ENCODE measurements around the gene FAM135A.
"Not testable (repeated sequence)": the region's sequence is repeated elsewhere in the genome, so short reads cannot be mapped to it uniquely, and the experiment has no call there.

The FAM135A gene

DNA sequence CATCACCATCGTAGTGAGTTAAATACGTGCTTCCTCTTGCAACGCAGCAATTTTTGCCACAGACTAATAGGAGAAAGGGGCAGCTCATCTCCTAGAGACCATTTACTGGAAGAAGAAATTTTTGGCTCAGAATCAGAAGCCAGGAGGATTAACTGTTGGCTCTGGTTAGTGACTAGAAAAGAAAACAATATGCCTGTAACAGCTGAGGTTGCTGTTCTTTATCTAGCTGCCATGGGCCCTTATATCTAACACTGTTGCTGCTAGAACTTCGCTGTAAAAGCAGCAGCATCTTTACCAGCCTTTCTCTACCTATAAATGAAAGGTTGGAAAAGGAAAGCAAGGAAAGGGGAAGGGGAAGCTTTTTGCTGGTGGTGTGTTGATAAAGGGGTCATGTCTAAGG is 65.9 kb downstream of the FAM135A start:
- no peak for ATAC-seq (ENCODE audit: low read depth)
- Histone ChIP-seq H3K36me3 (ENCODE audit: low read depth) (peaks cover 61% of the 10 kb centered on the region), H3K27ac (ENCODE audit: poor library complexity, severe bottlenecking) (no peak overlapping the region), H3K4me3 (ENCODE audit: severe bottlenecking) (no peak overlapping the region), H3K4me1 (ENCODE audit: insufficient read depth, poor library complexity, severe bottlenecking) (no peaks in the 10 kb centered on the region), H3K9me3 (ENCODE audit: severe bottlenecking) (no peaks in the 10 kb centered on the region), H3K27me3 (ENCODE audit: insufficient read depth, poor library complexity, severe bottlenecking) (no peaks in the 10 kb centered on the region)
- TF ChIP-seq, protein P1, sequence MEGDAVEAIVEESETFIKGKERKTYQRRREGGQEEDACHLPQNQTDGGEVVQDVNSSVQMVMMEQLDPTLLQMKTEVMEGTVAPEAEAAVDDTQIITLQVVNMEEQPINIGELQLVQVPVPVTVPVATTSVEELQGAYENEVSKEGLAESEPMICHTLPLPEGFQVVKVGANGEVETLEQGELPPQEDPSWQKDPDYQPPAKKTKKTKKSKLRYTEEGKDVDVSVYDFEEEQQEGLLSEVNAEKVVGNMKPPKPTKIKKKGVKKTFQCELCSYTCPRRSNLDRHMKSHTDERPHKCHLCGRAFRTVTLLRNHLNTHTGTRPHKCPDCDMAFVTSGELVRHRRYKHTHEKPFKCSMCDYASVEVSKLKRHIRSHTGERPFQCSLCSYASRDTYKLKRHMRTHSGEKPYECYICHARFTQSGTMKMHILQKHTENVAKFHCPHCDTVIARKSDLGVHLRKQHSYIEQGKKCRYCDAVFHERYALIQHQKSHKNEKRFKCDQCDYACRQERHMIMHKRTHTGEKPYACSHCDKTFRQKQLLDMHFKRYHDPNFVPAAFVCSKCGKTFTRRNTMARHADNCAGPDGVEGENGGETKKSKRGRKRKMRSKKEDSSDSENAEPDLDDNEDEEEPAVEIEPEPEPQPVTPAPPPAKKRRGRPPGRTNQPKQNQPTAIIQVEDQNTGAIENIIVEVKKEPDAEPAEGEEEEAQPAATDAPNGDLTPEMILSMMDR (IDR thresholded peaks at IDR 0.05; ENCODE audit: poor library complexity, severe bottlenecking): no peak
- DNase-seq (ENCODE audit: low spot score): no peak

DNA sequence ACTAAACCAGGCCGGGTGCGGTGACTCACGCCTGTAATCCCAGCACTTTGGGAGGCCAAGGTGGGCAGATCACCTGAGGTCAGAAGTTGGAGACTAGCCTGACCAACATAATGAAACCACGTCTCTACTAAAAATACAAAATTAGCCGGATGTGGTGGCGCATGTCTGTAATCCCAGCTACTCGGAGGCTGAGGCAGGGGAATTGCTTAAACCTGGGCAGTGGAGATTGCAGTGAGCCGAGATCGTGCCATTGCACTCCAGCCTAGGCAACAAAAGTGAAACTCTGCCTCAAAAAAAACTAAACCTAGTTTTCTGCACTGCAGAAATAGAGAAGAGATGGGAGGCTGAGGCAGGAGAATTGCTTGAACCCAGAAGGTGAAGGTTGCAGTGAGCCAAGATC is 73.3 kb downstream of the FAM135A start:
- ATAC-seq (ENCODE audit: low read depth); H3K4me3 ChIP-seq (ENCODE audit: severe bottlenecking); DNase-seq (ENCODE audit: low spot score); H3K27me3 ChIP-seq (ENCODE audit: insufficient read depth, poor library complexity, severe bottlenecking); H3K9me3 ChIP-seq (ENCODE audit: severe bottlenecking); H3K4me1 ChIP-seq (ENCODE audit: insufficient read depth, poor library complexity, severe bottlenecking); H3K27ac ChIP-seq (ENCODE audit: poor library complexity, severe bottlenecking): not testable (repeated sequence)
- peaks cover 51% of the 10 kb centered on the region for H3K36me3 ChIP-seq (ENCODE audit: low read depth)

DNA sequence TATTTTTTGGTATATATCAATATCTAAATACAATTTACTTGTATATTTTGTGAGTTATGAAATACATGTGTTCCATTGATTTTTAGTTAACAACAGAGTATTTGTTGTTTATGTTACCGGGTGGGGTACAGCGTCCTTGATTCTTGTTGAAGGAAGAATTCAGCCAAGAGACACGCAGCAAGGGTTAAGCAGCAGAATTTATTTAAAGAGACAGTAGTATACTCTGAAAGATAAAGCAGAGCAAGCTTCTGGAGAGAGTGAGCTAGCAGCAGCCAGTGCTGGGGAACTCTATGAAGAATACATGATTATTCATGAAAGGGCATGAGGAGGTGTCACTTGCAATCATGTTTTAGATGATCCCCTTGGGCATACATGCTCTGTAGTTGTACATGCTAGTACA is 76.1 kb downstream of the FAM135A start:
- no peak overlapping the region for H3K27ac ChIP-seq (ENCODE audit: poor library complexity, severe bottlenecking)
- H3K4me1 ChIP-seq (ENCODE audit: insufficient read depth, poor library complexity, severe bottlenecking): no peaks in the 10 kb centered on the region
- DNase-seq (ENCODE audit: low spot score): no peak
- TF ChIP-seq, protein P1 (IDR thresholded peaks at IDR 0.05; ENCODE audit: poor library complexity, severe bottlenecking): no peak
- H3K9me3 ChIP-seq (ENCODE audit: severe bottlenecking): no peaks in the 10 kb centered on the region
- peaks cover 40% of the 10 kb centered on the region for H3K36me3 ChIP-seq (ENCODE audit: low read depth)
- no peak for ATAC-seq (ENCODE audit: low read depth)
- no peak overlapping the region for H3K4me3 ChIP-seq (ENCODE audit: severe bottlenecking)
- no peaks in the 10 kb centered on the region for H3K27me3 ChIP-seq (ENCODE audit: insufficient read depth, poor library complexity, severe bottlenecking)

DNA sequence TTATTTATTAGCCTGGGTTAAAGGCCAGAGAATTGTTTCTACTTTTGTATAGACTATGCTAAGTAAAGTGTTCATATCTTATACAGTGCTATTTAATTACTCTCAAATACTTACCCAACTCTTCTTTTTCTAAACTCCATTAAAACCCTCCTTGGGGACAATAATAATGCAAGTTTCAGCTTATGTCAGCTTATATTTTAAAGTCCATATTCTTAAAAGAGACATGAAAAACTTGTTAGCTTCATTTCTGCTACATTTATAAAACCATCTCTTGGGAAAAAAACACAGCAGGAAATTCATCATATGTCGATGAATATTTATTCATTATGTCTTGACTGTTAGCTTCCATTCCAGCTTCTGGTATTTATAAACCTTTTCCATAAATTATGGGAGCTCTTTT is 81.5 kb downstream of the FAM135A start:
- Histone ChIP-seq H3K4me1 (ENCODE audit: insufficient read depth, poor library complexity, severe bottlenecking) (no peaks in the 10 kb centered on the region), H3K27ac (ENCODE audit: poor library complexity, severe bottlenecking) (no peak overlapping the region), H3K9me3 (ENCODE audit: severe bottlenecking) (no peaks in the 10 kb centered on the region), H3K4me3 (ENCODE audit: severe bottlenecking) (no peak overlapping the region), H3K36me3 (ENCODE audit: low read depth) (peaks cover 27% of the 10 kb centered on the region), H3K27me3 (ENCODE audit: insufficient read depth, poor library complexity, severe bottlenecking) (no peaks in the 10 kb centered on the region)
- ATAC-seq (ENCODE audit: low read depth) (no peak), DNase-seq (ENCODE audit: low spot score) (no peak)
- TF ChIP-seq, protein P1 (IDR thresholded peaks at IDR 0.05; ENCODE audit: poor library complexity, severe bottlenecking): no peak

DNA sequence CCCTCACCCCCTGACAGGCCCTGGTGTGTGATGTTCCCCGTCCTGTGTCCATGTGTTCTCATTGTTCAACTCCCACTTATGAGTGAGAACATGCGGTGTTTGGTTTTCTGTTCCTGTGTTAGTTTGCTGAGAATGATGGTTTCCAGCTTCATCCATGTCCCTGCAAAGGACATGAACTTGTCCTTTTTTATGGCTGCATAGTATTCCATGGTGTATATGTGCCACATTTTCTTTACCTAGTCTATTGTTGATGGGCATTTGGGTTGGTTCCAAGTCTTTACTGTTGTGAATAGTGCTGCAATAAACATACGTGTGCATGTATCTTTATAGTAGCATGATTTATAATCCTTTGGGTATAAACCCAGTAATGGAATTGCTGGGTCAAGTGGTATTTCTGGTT is 82.5 kb downstream of the FAM135A start:
- peaks cover 22% of the 10 kb centered on the region for H3K36me3 ChIP-seq (ENCODE audit: low read depth)
- H3K27ac ChIP-seq (ENCODE audit: poor library complexity, severe bottlenecking); DNase-seq (ENCODE audit: low spot score); H3K4me1 ChIP-seq (ENCODE audit: insufficient read depth, poor library complexity, severe bottlenecking); H3K27me3 ChIP-seq (ENCODE audit: insufficient read depth, poor library complexity, severe bottlenecking); H3K4me3 ChIP-seq (ENCODE audit: severe bottlenecking); ATAC-seq (ENCODE audit: low read depth); H3K9me3 ChIP-seq (ENCODE audit: severe bottlenecking): not testable (repeated sequence)

DNA sequence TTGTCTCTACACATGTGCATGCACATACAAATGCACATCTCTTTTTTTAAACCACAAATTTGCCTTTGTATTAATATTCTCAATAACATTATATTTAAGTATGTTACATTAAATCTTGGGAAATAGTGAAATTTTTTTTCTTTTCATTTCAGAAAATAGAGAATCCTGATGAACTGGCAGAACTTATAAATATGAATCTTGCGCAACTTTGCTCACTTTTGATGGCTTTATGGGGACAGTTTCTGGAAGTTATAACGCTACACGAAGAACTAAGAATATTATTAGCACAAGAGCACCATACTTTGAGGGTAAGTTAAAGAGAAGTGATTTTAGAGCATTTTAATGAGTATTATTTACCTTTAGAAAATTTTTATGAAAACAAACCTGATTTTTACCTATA is 89.2 kb downstream of the FAM135A start:
- Histone ChIP-seq H3K4me3 (ENCODE audit: severe bottlenecking) (no peak overlapping the region), H3K4me1 (ENCODE audit: insufficient read depth, poor library complexity, severe bottlenecking) (no peaks in the 10 kb centered on the region), H3K9me3 (ENCODE audit: severe bottlenecking) (peaks cover 3% of the 10 kb centered on the region), H3K36me3 (ENCODE audit: low read depth) (peaks cover 28% of the 10 kb centered on the region), H3K27ac (ENCODE audit: poor library complexity, severe bottlenecking) (no peak overlapping the region), H3K27me3 (ENCODE audit: insufficient read depth, poor library complexity, severe bottlenecking) (no peaks in the 10 kb centered on the region)
- TF ChIP-seq, protein P1 (IDR thresholded peaks at IDR 0.05; ENCODE audit: poor library complexity, severe bottlenecking): no peak
- no peak for DNase-seq (ENCODE audit: low spot score)
- ATAC-seq (ENCODE audit: low read depth): no peak
